Stimulated activated CD4-positive, alpha-beta T cell treated with anti-CD3 and anti-CD28 coated beads, Interleukin-1b, Interleukin-23, amount 100 ng/mL, for 48 hours (primary cell): ENCODE measurements around the gene CALR3.
A peak's percentile ranks its signal among the peaks of the same experiment; 100 is the strongest.
"Not testable (repeated sequence)": the region's sequence is repeated elsewhere in the genome, so short reads cannot be mapped to it uniquely, and the experiment has no call there.

Experiments
- DNase-seq: peaks from one replicate; pipeline ENCODE4 v3.0.0-alpha.2; 2020

Gene CALR3

GRCh38 chr19:16496613-16496983 is 631 bp upstream of the CALR3 start:
- DNase-seq: no peak

- DNase-seq: not testable (repeated sequence)
These were observed 9.5 kb downstream of the CALR3 start for GRCh38 chr19:16486476-16486875.

GRCh38 chr19:16482745-16483144 is 13.2 kb downstream of the CALR3 start:
- DNase-seq: no peak

- DNase-seq: no peak
These were observed 18.7 kb downstream of the CALR3 start for GRCh38 chr19:16477311-16477710.

- no peak for DNase-seq
These were observed 19.6 kb downstream of the CALR3 start for GRCh38 chr19:16476401-16476800.

- no peak for DNase-seq
These were observed 22.0 kb downstream of the CALR3 start for GRCh38 chr19:16473875-16474392.

- no peak for DNase-seq
These were observed 23.0 kb downstream of the CALR3 start for GRCh38 chr19:16472992-16473391.

GRCh38 chr19:16472559-16472899 is 23.4 kb downstream of the CALR3 start:
- not testable (repeated sequence) for DNase-seq

- peak; percentile 29 for DNase-seq
These were observed 24.8 kb downstream of the CALR3 start for GRCh38 chr19:16470911-16471811.

GRCh38 chr19:16470541-16470910 is 25.4 kb downstream of the CALR3 start:
- DNase-seq: no peak

GRCh38 chr19:16467581-16467980 is 28.4 kb downstream of the CALR3 start:
- no peak for DNase-seq

GRCh38 chr19:16466802-16467427 is 29.1 kb downstream of the CALR3 start:
- not testable (repeated sequence) for DNase-seq

- no peak for DNase-seq
These were observed 30.7 kb downstream of the CALR3 start for GRCh38 chr19:16465239-16465638.

GRCh38 chr19:16463991-16464575 is 31.9 kb downstream of the CALR3 start:
- DNase-seq: no peak

- DNase-seq: no peak
These were observed 32.5 kb downstream of the CALR3 start for GRCh38 chr19:16463341-16463990.

- DNase-seq: no peak
These were observed 33.2 kb downstream of the CALR3 start for GRCh38 chr19:16462757-16463250.

- DNase-seq: no peak
These were observed 34.3 kb downstream of the CALR3 start for GRCh38 chr19:16461630-16462051.

GRCh38 chr19:16460454-16460853 is 35.5 kb downstream of the CALR3 start:
- DNase-seq: no peak

- no peak for DNase-seq
These were observed 36.3 kb downstream of the CALR3 start for GRCh38 chr19:16459680-16460079.

- no peak for DNase-seq
These were observed 37.3 kb downstream of the CALR3 start for GRCh38 chr19:16458391-16459341.

- DNase-seq: no peak
These were observed 38.0 kb downstream of the CALR3 start for GRCh38 chr19:16457954-16458331.
